Hepatocyte (in vitro differentiated cells): ENCODE measurements around the gene FBXL17. TPM values are rescaled to one million over a fixed set of nuclear protein-coding genes. Genes with fewer than 3 reads are reported as not detected.

ENCODE experiments used
- DNase-seq: peaks from one replicate; pipeline ENCODE4 v3.0.0-alpha.2; 2016; ENCODE audit warnings: low spot score
- H2AFZ ChIP-seq: fragments of 200-600 bp; sonication (generic); 2 replicates; pipeline ENCODE4 v1.6.0; 2016; ENCODE audit warnings: antibody characterized with exemption, mild to moderate bottlenecking
- H3K27ac ChIP-seq: fragments of 200-600 bp; sonication (generic); 2 replicates; pipeline ENCODE4 v1.5.1; 2016; ENCODE audit warnings: mild to moderate bottlenecking
- H3K27me3 ChIP-seq: fragments of 200-600 bp; sonication (generic); 2 replicates; pipeline ENCODE4 v1.6.1; 2016
- H3K36me3 ChIP-seq: fragments of 200-600 bp; sonication (generic); replicated peaks from 2 replicates; pipeline ENCODE4 v1.5.1; 2016; ENCODE audit warnings: low read depth; ENCODE audit not compliant: insufficient read depth
- H3K4me1 ChIP-seq: fragments of 200-600 bp; sonication (generic); 2 replicates; pipeline ENCODE4 v1.5.1; 2016; ENCODE audit warnings: mild to moderate bottlenecking, moderate library complexity; ENCODE audit not compliant: insufficient read depth
- H3K4me2 ChIP-seq: fragments of 200-600 bp; sonication (generic); 2 replicates; pipeline ENCODE4 v1.6.0; 2016
- H3K4me3 ChIP-seq: fragments of 200-600 bp; sonication (generic); 2 replicates; pipeline ENCODE4 v1.5.1; 2016; ENCODE audit warnings: mild to moderate bottlenecking
- H3K79me2 ChIP-seq: fragments of 200-600 bp; sonication (generic); 2 replicates; pipeline ENCODE4 v1.6.0; 2017; ENCODE audit warnings: mild to moderate bottlenecking
- H3K9me2 ChIP-seq: fragments of 200-600 bp; sonication (generic); replicated peaks from 2 replicates; pipeline ENCODE4 v1.6.0; 2017; ENCODE audit warnings: mild to moderate bottlenecking; ENCODE audit not compliant: insufficient read depth
- H3K9me3 ChIP-seq: fragments of 200-600 bp; sonication (generic); 2 replicates; pipeline ENCODE4 v1.5.1; 2016; ENCODE audit warnings: low read depth, mild to moderate bottlenecking
- H4K20me1 ChIP-seq: fragments of 200-600 bp; sonication (generic); 2 replicates; pipeline ENCODE4 v1.6.0; 2016; ENCODE audit warnings: mild to moderate bottlenecking; ENCODE audit not compliant: insufficient read depth, poor library complexity, severe bottlenecking
- CTCF ChIP-seq: fragments of 200-600 bp; sonication (generic); IDR thresholded peaks from 2 replicates; pipeline ENCODE4 v1.5.1; 2016; ENCODE audit warnings: antibody characterized with exemption, mild to moderate bottlenecking; ENCODE audit not compliant: poor library complexity
- EZH2 ChIP-seq: fragments of 200-600 bp; sonication (generic); IDR thresholded peaks from 2 replicates; pipeline ENCODE4 v1.6.1; 2016; ENCODE audit warnings: antibody characterized with exemption, mild to moderate bottlenecking, borderline replicate concordance
- EZH2phosphoT487 ChIP-seq: fragments of 200-600 bp; sonication (generic); IDR thresholded peaks from one replicate; pipeline ENCODE4 v1.6.1; 2018; ENCODE audit warnings: antibody characterized with exemption, mild to moderate bottlenecking, low read depth, moderate library complexity; ENCODE audit not compliant: unreplicated experiment, severe bottlenecking
- WGBS: methylation state at CpG from one replicate; pipeline ENCODE4 v1.1.6; 2016; ENCODE audit warnings: low lambda C conversion rate; ENCODE audit errors: missing lambda C conversion rate; 5-methylcytosine and 5-hydroxymethylcytosine counted together
- polyA plus RNA-seq: library from polyadenylated mRNA; unstranded; fragments of >200 nt; fragmentation: Nextera tagmentation; extraction: Ambion mirVana; gene quantifications from 2 replicates; pipeline ENCODE4 v1.2.1, GENCODE V29; 2016
- total RNA-seq: library from RNA; depleted of rRNA; stranded (reverse); fragments of >200 nt; gene quantifications from 2 replicates; pipeline ENCODE4 v1.2.3, GENCODE V29; 2014

FBXL17 gene
- total and polyA plus RNA-seq, 2 experiments from 2014 or later: 12.5 to 18.2 TPM

GRCh38 chr5:107935645-107936044, 446.3 kb downstream of the FBXL17 start:
- Histone ChIP-seq H3K27me3 (no peaks in the 10 kb centered on the region), H3K79me2 (no peaks in the 10 kb centered on the region), H3K4me3 (no peak overlapping the region), H3K9me2 (no peaks in the 10 kb centered on the region), H3K4me1 (peaks cover 9% of the 10 kb centered on the region), H3K4me2 (no peak overlapping the region), H3K9me3 (no peaks in the 10 kb centered on the region), H3K36me3 (no peaks in the 10 kb centered on the region), H4K20me1 (no peaks in the 10 kb centered on the region), H2AFZ (no peak overlapping the region), H3K27ac (no peak overlapping the region)
- TF ChIP-seq EZH2 (no peak), CTCF (no peak), EZH2phosphoT487 (no peak)
- no peak for DNase-seq
- WGBS: 96% methylated on average over 1 of the region's 1 CpG

- H3K4me3 ChIP-seq: no peak overlapping the region
- no peak for TF ChIP-seq EZH2phosphoT487
- no peak for TF ChIP-seq EZH2
- no peak for TF ChIP-seq CTCF
- H3K36me3 ChIP-seq: no peaks in the 10 kb centered on the region
- no peak overlapping the region for H2AFZ ChIP-seq
- H3K27ac ChIP-seq: no peak overlapping the region
- DNase-seq: no peak
- H3K4me1 ChIP-seq: peaks cover 9% of the 10 kb centered on the region
- no peak overlapping the region for H3K4me2 ChIP-seq
- no peaks in the 10 kb centered on the region for H3K79me2 ChIP-seq
- H3K27me3 ChIP-seq: no peaks in the 10 kb centered on the region
- no peaks in the 10 kb centered on the region for H4K20me1 ChIP-seq
- H3K9me3 ChIP-seq: no peaks in the 10 kb centered on the region
- 58% methylated on average over 3 of the region's 3 CpGs for WGBS
- H3K9me2 ChIP-seq: no peaks in the 10 kb centered on the region
These were observed 448.6 kb downstream of the FBXL17 start for GRCh38 chr5:107933326-107933725.

- Histone ChIP-seq H3K79me2 (no peaks in the 10 kb centered on the region), H3K9me3 (no peaks in the 10 kb centered on the region), H4K20me1 (no peaks in the 10 kb centered on the region), H2AFZ (no peak overlapping the region), H3K4me1 (no peaks in the 10 kb centered on the region), H3K36me3 (no peaks in the 10 kb centered on the region), H3K4me3 (no peak overlapping the region), H3K27me3 (no peaks in the 10 kb centered on the region), H3K27ac (no peak overlapping the region), H3K9me2 (no peaks in the 10 kb centered on the region), H3K4me2 (no peak overlapping the region)
- TF ChIP-seq EZH2phosphoT487: no peak
- no peak for TF ChIP-seq CTCF
- no peak for TF ChIP-seq EZH2
- WGBS: 79% methylated on average over 1 of the region's 1 CpG
- DNase-seq: no peak
These were observed 451.0 kb downstream of the FBXL17 start for GRCh38 chr5:107930891-107931290.

GRCh38 chr5:107930092-107930491, 451.8 kb downstream of the FBXL17 start:
- no peaks in the 10 kb centered on the region for H3K9me3 ChIP-seq
- TF ChIP-seq EZH2phosphoT487: no peak
- no peak for TF ChIP-seq EZH2
- TF ChIP-seq CTCF: no peak
- H3K27ac ChIP-seq: no peak overlapping the region
- H3K27me3 ChIP-seq: no peaks in the 10 kb centered on the region
- H3K79me2 ChIP-seq: no peaks in the 10 kb centered on the region
- H3K36me3 ChIP-seq: no peaks in the 10 kb centered on the region
- H3K4me2 ChIP-seq: no peak overlapping the region
- no peak for DNase-seq
- H3K9me2 ChIP-seq: no peaks in the 10 kb centered on the region
- 94% methylated on average over 3 of the region's 3 CpGs for WGBS
- H4K20me1 ChIP-seq: no peaks in the 10 kb centered on the region
- no peaks in the 10 kb centered on the region for H3K4me1 ChIP-seq
- H2AFZ ChIP-seq: no peak overlapping the region
- H3K4me3 ChIP-seq: no peak overlapping the region
